AG09319 (cell line): Measurements from ENCODE around the gene FN3K.
A peak's percentile ranks its signal among the peaks of the same experiment; 100 is the strongest.
"Not testable (repeated sequence)": the region's sequence is repeated elsewhere in the genome, so short reads cannot be mapped to it uniquely, and the experiment has no call there.

Experiments used
- DNase-seq: peaks from one replicate; pipeline ENCODE4 v3.0.0-alpha.2; 2010; ENCODE audit warnings: low read depth; ENCODE audit errors: extremely low read depth
- TF ChIP-seq, protein P1 (sequence below): IDR thresholded peaks from 2 replicates; pipeline ENCODE4 v1.5.1; 2011; ENCODE audit warnings: low read depth, mild to moderate bottlenecking, inconsistent platforms, low read length, moderate library complexity

Gene FN3K

DNA sequence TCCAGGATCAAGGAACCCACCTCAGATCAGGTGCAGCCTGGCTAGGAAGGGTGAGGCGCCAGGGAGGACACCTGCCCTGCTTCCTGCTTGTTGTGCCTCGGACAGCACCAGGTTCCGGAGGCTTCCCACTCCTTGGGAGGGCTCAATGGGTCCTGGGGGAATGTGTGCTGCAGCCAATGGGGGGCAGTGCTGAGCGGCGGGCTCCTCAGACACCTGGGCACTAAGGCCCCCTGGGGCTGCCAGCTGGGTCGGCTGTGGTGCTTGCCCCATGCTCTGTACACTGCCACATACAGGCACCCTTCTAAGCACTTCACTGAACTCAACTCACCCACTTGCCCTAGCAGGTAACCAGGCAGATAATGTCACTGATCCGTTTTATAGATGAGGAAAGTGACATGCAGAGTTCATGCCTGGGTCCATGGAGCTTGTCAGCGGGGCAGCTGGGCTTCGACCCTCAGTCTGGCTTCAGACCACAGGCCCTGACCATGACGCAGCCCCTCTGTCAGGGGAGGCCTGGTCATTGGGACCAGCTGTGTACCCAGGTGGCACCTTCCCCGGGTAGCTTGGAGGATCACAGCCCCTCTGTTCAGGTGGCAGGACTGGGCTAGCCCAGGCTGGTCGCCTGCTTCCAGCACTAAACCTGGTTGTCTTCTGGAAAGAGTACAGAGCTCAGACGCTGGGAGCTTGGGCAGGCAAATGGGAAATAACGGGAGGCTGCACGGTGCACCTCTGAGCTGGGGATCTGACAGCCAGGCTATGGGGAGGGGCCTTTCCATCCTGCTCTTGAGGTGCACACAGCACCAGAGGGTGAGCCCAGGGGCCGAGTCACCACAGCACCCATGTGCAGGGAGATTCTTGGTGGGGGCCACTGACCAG is 8.2 kb downstream of the FN3K start:
- DNase-seq, result no peak
- TF ChIP-seq, protein P1, sequence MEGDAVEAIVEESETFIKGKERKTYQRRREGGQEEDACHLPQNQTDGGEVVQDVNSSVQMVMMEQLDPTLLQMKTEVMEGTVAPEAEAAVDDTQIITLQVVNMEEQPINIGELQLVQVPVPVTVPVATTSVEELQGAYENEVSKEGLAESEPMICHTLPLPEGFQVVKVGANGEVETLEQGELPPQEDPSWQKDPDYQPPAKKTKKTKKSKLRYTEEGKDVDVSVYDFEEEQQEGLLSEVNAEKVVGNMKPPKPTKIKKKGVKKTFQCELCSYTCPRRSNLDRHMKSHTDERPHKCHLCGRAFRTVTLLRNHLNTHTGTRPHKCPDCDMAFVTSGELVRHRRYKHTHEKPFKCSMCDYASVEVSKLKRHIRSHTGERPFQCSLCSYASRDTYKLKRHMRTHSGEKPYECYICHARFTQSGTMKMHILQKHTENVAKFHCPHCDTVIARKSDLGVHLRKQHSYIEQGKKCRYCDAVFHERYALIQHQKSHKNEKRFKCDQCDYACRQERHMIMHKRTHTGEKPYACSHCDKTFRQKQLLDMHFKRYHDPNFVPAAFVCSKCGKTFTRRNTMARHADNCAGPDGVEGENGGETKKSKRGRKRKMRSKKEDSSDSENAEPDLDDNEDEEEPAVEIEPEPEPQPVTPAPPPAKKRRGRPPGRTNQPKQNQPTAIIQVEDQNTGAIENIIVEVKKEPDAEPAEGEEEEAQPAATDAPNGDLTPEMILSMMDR, result no peak

- not testable (repeated sequence) for DNase-seq
These were observed 9.3 kb downstream of the FN3K start for GRCh38 chr17:82744736-82745135.

GRCh38 chr17:82745524-82745923 is 10.1 kb downstream of the FN3K start:
- no peak for DNase-seq
- TF ChIP-seq, protein P1, result no peak

GRCh38 chr17:82748756-82749155 is 13.3 kb downstream of the FN3K start:
- TF ChIP-seq, protein P1, result no peak
- no peak for DNase-seq

- no peak for DNase-seq
- TF ChIP-seq, protein P1, result no peak
These were observed 15.0 kb downstream of the FN3K start for GRCh38 chr17:82750241-82750908.

GRCh38 chr17:82751171-82751570 is 15.8 kb downstream of the FN3K start:
- TF ChIP-seq, protein P1, result no peak
- no peak for DNase-seq

GRCh38 chr17:82751571-82752370 is 16.4 kb downstream of the FN3K start, which contains the start of gene TBCD:
TBCD (plus strand) TSS chr17:82752065; CDS start chr17:82752194, 129 bp downstream.
- DNase-seq, result peak; percentile 68
- TF ChIP-seq, protein P1, result no peak
